GM10248 (cell line): ENCODE measurements around the gene IL1RAPL1.

ENCODE experiments used
- CTCF ChIA-PET: fragments of 300-600 bp; sonication (Branson Sonifier 250); formaldehyde crosslinking; extraction: SDS; loops from one replicate; lab custom pipeline; 2021; ENCODE audit warnings: antibody characterized with exemption; lab: Yijun Ruan, JAX
- POLR2A ChIA-PET: fragments of 350-650 bp; sonication (Branson Sonifier 250); formaldehyde crosslinking; extraction: SDS; loops from one replicate; lab custom pipeline; 2020; ENCODE audit warnings: antibody characterized with exemption; lab: Yijun Ruan, JAX
- DNase-seq: peaks from one replicate; pipeline ENCODE4 v3.0.0; 2012; ENCODE audit errors: extremely low spot score
- CTCF ChIP-seq: IDR thresholded peaks from 2 replicates; pipeline ENCODE4 v1.5.1; 2012; ENCODE audit warnings: mild to moderate bottlenecking, low read depth; ENCODE audit errors: extremely low read depth, missing control alignments, control extremely low read depth

Gene IL1RAPL1

GRCh38 chrX:29530501-29530900, 943.3 kb downstream of the IL1RAPL1 start:
- no peak for TF ChIP-seq CTCF

GRCh38 chrX:29531336-29531735, 944.1 kb downstream of the IL1RAPL1 start:
- no peak for TF ChIP-seq CTCF
- DNase-seq: peak; percentile 37
- CTCF ChIA-PET: no interaction called here
- POLR2A ChIA-PET: no interaction called here

More at GRCh38 chrX:29530501-29530900, 943.3 kb downstream of the IL1RAPL1 start:
- ChIA-PET POLR2A (no interaction called here), CTCF (no interaction called here)
- no peak for DNase-seq

- TF ChIP-seq CTCF: no peak
- ChIA-PET POLR2A (no interaction called here), CTCF (no interaction called here)
- DNase-seq: no peak
Measured at GRCh38 chrX:29535212-29536162, 948.2 kb downstream of the IL1RAPL1 start.

GRCh38 chrX:29541038-29541437, 953.8 kb downstream of the IL1RAPL1 start:
- ChIA-PET POLR2A (no interaction called here), CTCF (no interaction called here)
- DNase-seq: no peak
- no peak for TF ChIP-seq CTCF

- no peak for TF ChIP-seq CTCF
- CTCF ChIA-PET: interaction anchor here (1.0 kb wide), 1 partner anchor 64 kb away, joined by 3 read pairs; no protein-coding TSS in a partner anchor
- no peak for DNase-seq
- POLR2A ChIA-PET: no interaction called here
Measured at GRCh38 chrX:29542152-29542551, 954.9 kb downstream of the IL1RAPL1 start.

- ChIA-PET CTCF (no interaction called here), POLR2A (no interaction called here)
- no peak for DNase-seq
- TF ChIP-seq CTCF: no peak
Measured at GRCh38 chrX:29545878-29546277, 958.6 kb downstream of the IL1RAPL1 start.
